Mesenchymal stem cell (in vitro differentiated cells and primary cell): ENCODE results near the gene EEFSEC.

ENCODE experiments used
- DNase-seq: peaks from one replicate; pipeline ENCODE4 v3.0.0-alpha.2; 2013
- H2AFZ ChIP-seq: one replicate; pipeline ENCODE4 v1.6.1; 2013; ENCODE audit warnings: low read depth, mild to moderate bottlenecking, control low read depth, inconsistent platforms, low read length, moderate library complexity
- H2AK5ac ChIP-seq: 2 replicates; pipeline ENCODE4 v1.6.1; 2013; ENCODE audit warnings: low read length, moderate library complexity, mild to moderate bottlenecking, inconsistent platforms; ENCODE audit not compliant: severe bottlenecking
- H2BK120ac ChIP-seq: one replicate; pipeline ENCODE4 v1.6.1; 2013; ENCODE audit warnings: low read depth, mild to moderate bottlenecking, inconsistent platforms, low read length, moderate library complexity
- H2BK12ac ChIP-seq, 2 experiments: one replicate each; pipeline ENCODE4 v1.6.1; 2013; ENCODE audit warnings: inconsistent platforms in 2 of 2, low read length in 2 of 2, mild to moderate bottlenecking in 2 of 2, moderate library complexity in 2 of 2, control low read depth in 1 of 2
- H2BK15ac ChIP-seq: one replicate; pipeline ENCODE4 v1.6.1; 2013; ENCODE audit warnings: mild to moderate bottlenecking, low read depth, inconsistent platforms; ENCODE audit not compliant: poor library complexity, severe bottlenecking
- H2BK5ac ChIP-seq: 2 replicates; pipeline ENCODE4 v1.6.1; 2013; ENCODE audit warnings: low read depth, mild to moderate bottlenecking, low read length, control low read depth, inconsistent platforms; ENCODE audit not compliant: poor library complexity, severe bottlenecking
- H3K14ac ChIP-seq, 2 experiments: one replicate each; pipeline ENCODE4 v1.6.1; 2013; ENCODE audit warnings: inconsistent platforms in 2 of 2, low read length in 2 of 2, control low read depth in 1 of 2, mild to moderate bottlenecking in 1 of 2, moderate library complexity in 1 of 2
- H3K18ac ChIP-seq, 2 experiments: one replicate each; pipeline ENCODE4 v1.6.1; 2013; ENCODE audit warnings: inconsistent platforms in 2 of 2, low read length in 2 of 2, control low read depth in 1 of 2, low read depth in 1 of 2, mild to moderate bottlenecking in 1 of 2
- H3K23ac ChIP-seq, 2 experiments: one replicate each; pipeline ENCODE4 v1.6.1; 2013; ENCODE audit warnings: inconsistent platforms in 2 of 2, low read length in 2 of 2, mild to moderate bottlenecking in 2 of 2, moderate library complexity in 2 of 2, control low read depth in 1 of 2
- H3K27ac ChIP-seq: 2 replicates; pipeline ENCODE4 v1.5.1; 2013; ENCODE audit warnings: mild to moderate bottlenecking, moderate library complexity, low read length, control low read depth, inconsistent platforms; ENCODE audit not compliant: poor library complexity, severe bottlenecking
- H3K27me3 ChIP-seq, 2 experiments: 2 replicates each; pipeline versions ENCODE4 v1.6.1 to v1.7.0; 2013; ENCODE audit warnings: low read length in 2 of 2, mild to moderate bottlenecking in 2 of 2, moderate library complexity in 2 of 2, control low read depth in 1 of 2, inconsistent platforms in 1 of 2; ENCODE audit not compliant: control insufficient read depth in 1 of 2, insufficient read depth in 1 of 2
- H3K36me3 ChIP-seq, 2 experiments: 2 replicates each; pipeline versions ENCODE4 v1.6.1 to v1.7.0; 2013; ENCODE audit warnings: low read length in 2 of 2, control low read depth in 1 of 2, inconsistent platforms in 1 of 2, low read depth in 1 of 2, mild to moderate bottlenecking in 1 of 2; ENCODE audit not compliant: insufficient read depth in 2 of 2, control insufficient read depth in 1 of 2
- H3K4ac ChIP-seq, 2 experiments: one replicate each; pipeline ENCODE4 v1.6.1; 2013; ENCODE audit warnings: inconsistent platforms in 2 of 2, low read length in 2 of 2, mild to moderate bottlenecking in 2 of 2, moderate library complexity in 2 of 2, control low read depth in 1 of 2, low read depth in 1 of 2
- H3K4me1 ChIP-seq: 2 replicates; pipeline ENCODE4 v1.6.1; 2013; ENCODE audit warnings: low read depth, low read length, control low read depth; ENCODE audit not compliant: control insufficient read depth, insufficient read depth
- H3K4me2 ChIP-seq: 2 replicates; pipeline ENCODE4 v1.6.1; 2013; ENCODE audit warnings: low read length, mild to moderate bottlenecking, inconsistent platforms; ENCODE audit not compliant: poor library complexity, severe bottlenecking
- H3K4me3 ChIP-seq, 2 experiments: 2 replicates each; pipeline versions ENCODE4 v1.5.1 to v1.7.0; 2013; ENCODE audit warnings: low read length in 2 of 2, mild to moderate bottlenecking in 2 of 2, control low read depth in 1 of 2, low read depth in 1 of 2; ENCODE audit not compliant: insufficient read depth in 1 of 2
- H3K79me1 ChIP-seq: replicated peaks from 2 replicates; pipeline ENCODE4 v1.6.1; 2013; ENCODE audit warnings: mild to moderate bottlenecking, control low read depth, low read length, inconsistent platforms; ENCODE audit not compliant: poor library complexity, severe bottlenecking
- H3K9ac ChIP-seq: 2 replicates; pipeline ENCODE4 v1.7.0; 2013; ENCODE audit warnings: mild to moderate bottlenecking, low read length, moderate library complexity
- H3K9me3 ChIP-seq: 2 replicates; pipeline ENCODE4 v1.7.0; 2013; ENCODE audit warnings: mild to moderate bottlenecking, low read length; ENCODE audit not compliant: control insufficient read depth
- H4K8ac ChIP-seq: one replicate; pipeline ENCODE4 v1.6.1; 2013; ENCODE audit warnings: inconsistent platforms, mild to moderate bottlenecking, low read length, moderate library complexity
- H4K91ac ChIP-seq: one replicate; pipeline ENCODE4 v1.6.1; 2013; ENCODE audit warnings: mild to moderate bottlenecking, low read length, inconsistent platforms
- WGBS: methylation state at CpG from one replicate; pipeline ENCODE4 v1.1.7; 2013; ENCODE audit warnings: mixed read lengths; 5-methylcytosine and 5-hydroxymethylcytosine counted together

The EEFSEC gene

DNA sequence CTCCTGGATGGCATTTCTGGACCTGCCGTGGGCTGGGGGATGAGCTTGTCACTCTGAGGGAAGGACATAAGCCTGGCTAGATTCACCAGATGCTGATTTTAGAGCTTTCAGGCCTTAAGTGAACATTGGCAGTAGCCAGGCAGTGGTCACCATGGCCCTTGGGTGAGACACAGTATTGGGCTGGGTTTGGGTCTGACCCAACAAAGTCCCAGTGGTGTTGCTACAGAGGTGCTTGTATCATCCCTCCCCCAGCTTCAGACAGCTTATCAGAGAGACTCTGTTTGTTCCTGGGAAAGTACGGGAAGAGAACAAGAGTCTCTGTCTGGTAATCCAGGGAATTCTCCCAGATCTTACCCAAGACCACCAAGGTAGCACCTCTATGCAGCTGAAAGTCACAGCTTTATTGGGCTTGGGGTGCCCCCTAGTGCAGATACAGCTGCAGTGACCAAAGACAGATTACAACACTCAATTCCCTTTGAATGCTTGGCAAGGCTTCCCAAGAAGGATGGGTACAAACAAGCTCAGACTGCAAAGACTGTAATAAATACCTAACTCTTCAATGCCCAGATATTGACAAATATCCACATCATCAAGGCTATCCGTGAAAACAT, 19.9 kb upstream of the EEFSEC start:
- H3K27ac ChIP-seq: no peak overlapping the region
- no peaks in the 10 kb centered on the region for H3K4me1 ChIP-seq
- no peak overlapping the region for H3K23ac ChIP-seq
- H2BK12ac ChIP-seq: no peak overlapping the region
- H4K91ac ChIP-seq: no peak overlapping the region
- WGBS: 44% methylated on average over 3 of the region's 3 CpGs
- no peak overlapping the region for H3K14ac ChIP-seq
- no peaks in the 10 kb centered on the region for H3K9me3 ChIP-seq
- H3K9ac ChIP-seq: no peak overlapping the region
- H3K79me1 ChIP-seq: no peaks in the 10 kb centered on the region
- H3K36me3 ChIP-seq: no peaks in the 10 kb centered on the region
- H3K4ac ChIP-seq: no peak overlapping the region
- H3K18ac ChIP-seq: no peak overlapping the region
- H3K27me3 ChIP-seq: no peaks in the 10 kb centered on the region
- H2BK120ac ChIP-seq: no peak overlapping the region
- H2BK15ac ChIP-seq: no peak overlapping the region
- H4K8ac ChIP-seq: no peak overlapping the region
- no peak overlapping the region for H3K4me3 ChIP-seq
- no peak overlapping the region for H2AFZ ChIP-seq
- H2AK5ac ChIP-seq: no peak overlapping the region
- DNase-seq: peak; percentile 77
- H3K4me2 ChIP-seq: no peak overlapping the region
- no peak overlapping the region for H2BK5ac ChIP-seq

DNA sequence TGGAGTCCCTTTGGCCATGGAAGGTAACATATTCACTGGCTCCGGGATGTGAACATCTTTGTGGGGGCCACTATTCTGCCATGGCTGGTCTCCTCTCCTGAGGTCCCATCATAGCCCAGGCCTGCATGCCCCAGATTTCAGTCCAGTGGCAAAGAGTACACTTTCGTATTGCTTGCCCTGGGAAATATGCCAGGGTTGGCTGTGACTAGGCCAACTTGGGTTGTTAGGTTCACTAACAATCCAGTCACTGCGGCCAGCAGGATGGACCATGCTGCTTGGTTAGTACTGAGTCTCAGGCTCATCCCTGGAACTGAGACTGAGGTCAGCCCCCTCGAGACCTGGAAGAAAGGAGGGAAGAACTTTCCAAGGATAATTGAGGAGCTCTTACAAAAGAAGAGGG, 9.8 kb upstream of the EEFSEC start:
- H2BK15ac ChIP-seq: no peak overlapping the region
- peaks cover 2% of the 10 kb centered on the region for H3K4me1 ChIP-seq

DNA sequence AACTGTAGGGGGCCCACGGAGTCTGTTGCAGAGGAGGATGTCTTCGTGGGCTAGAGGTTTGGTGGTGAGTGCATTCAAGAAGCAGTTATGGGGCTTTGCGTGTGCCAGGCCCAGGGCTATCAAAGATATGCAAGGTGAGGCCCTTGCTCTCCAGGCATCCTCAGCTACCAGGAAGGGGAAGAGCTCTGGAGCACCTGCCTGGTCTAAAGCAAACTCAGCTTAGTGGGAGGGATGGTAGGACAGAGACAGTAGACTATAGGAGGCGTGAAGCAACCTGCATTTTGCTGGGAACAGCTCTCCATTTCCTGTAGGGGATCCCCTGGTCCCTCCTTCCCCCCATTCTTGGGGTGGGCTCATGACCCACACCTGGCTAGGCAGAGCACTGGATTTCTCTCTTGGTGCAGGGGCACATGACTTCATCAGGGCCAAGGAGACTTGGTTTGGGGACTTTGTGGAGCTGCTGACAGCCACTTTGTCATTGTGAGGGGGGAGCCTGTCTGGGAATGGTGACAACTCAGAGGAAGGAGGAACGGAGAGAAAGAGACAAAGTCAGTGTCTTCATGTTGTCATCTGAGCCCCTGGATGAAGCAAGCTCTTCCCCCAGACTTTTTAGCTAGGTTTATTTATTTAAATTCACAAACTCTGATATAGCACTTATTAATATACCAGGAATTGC, 8.6 kb upstream of the EEFSEC start:
- H3K23ac ChIP-seq: no peak overlapping the region
- H3K4me2 ChIP-seq: no peak overlapping the region
- 74% methylated on average over 4 of the region's 5 CpGs for WGBS
- H3K27me3 ChIP-seq: peaks cover 0 to 29% of the 10 kb centered on the region in 2 experiments
- no peaks in the 10 kb centered on the region for H3K9me3 ChIP-seq
- H3K9ac ChIP-seq: no peak overlapping the region
- no peak overlapping the region for H4K8ac ChIP-seq
- H3K79me1 ChIP-seq: no peaks in the 10 kb centered on the region
- peaks cover 0 to 5% of the 10 kb centered on the region in 2 experiments for H3K36me3 ChIP-seq
- H3K4me1 ChIP-seq: peaks cover 2% of the 10 kb centered on the region
- no peak overlapping the region for H2AK5ac ChIP-seq
- no peak overlapping the region for H2AFZ ChIP-seq
- H2BK120ac ChIP-seq: no peak overlapping the region
- H2BK12ac ChIP-seq: no peak overlapping the region
- no peak overlapping the region for H2BK5ac ChIP-seq
- DNase-seq: no peak
- H2BK15ac ChIP-seq: no peak overlapping the region
- H4K91ac ChIP-seq: no peak overlapping the region
- no peak overlapping the region for H3K27ac ChIP-seq
- no peak overlapping the region for H3K14ac ChIP-seq
- no peak overlapping the region for H3K4me3 ChIP-seq
- no peak overlapping the region for H3K18ac ChIP-seq
- no peak overlapping the region for H3K4ac ChIP-seq

More for the DNA sequence above, 9.8 kb upstream of the EEFSEC start:
- Histone ChIP-seq H3K4ac (no peak overlapping the region), H3K4me2 (no peak overlapping the region), H2AFZ (no peak overlapping the region), H3K27ac (no peak overlapping the region), H2BK12ac (no peak overlapping the region), H2AK5ac (no peak overlapping the region), H3K36me3 (peaks cover 0 to 5% of the 10 kb centered on the region in 2 experiments), H2BK120ac (no peak overlapping the region), H3K9me3 (no peaks in the 10 kb centered on the region), H3K9ac (no peak overlapping the region), H3K23ac (no peak overlapping the region), H4K91ac (no peak overlapping the region), H3K4me3 (no peak overlapping the region), H3K18ac (no peak overlapping the region), H4K8ac (no peak overlapping the region), H2BK5ac (no peak overlapping the region), H3K14ac (no peak overlapping the region), H3K79me1 (no peaks in the 10 kb centered on the region), H3K27me3 (peaks cover 0 to 27% of the 10 kb centered on the region in 2 experiments)
- no peak for DNase-seq
- WGBS: 91% methylated on average over 4 of the region's 4 CpGs

DNA sequence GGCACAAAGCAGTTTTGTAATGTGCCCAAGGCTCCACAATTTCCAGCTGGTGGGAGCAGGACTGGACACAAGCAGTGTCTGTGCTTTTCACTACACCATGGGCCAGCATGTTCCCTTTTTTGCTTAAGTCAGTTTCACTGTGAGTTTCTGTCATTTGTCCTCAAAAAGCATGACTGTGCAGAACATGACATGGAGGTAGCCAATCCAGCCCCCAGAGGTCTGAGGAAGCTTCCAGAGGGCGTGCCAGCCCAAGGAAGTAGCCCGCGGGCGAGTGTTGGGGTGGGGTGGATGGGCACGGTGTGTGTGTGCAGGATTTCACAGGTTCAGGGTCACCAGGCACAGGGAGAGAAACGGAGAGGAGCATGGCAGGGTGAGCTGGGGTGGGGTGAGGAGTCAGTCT, 8.0 kb upstream of the EEFSEC start:
- H3K4me2 ChIP-seq: no peak overlapping the region

More for the DNA sequence above, 8.0 kb upstream of the EEFSEC start:
- H3K4me1 ChIP-seq: peaks cover 2% of the 10 kb centered on the region
- no peak overlapping the region for H3K9ac ChIP-seq
- no peak overlapping the region for H3K4me3 ChIP-seq
- H4K8ac ChIP-seq: no peak overlapping the region
- H4K91ac ChIP-seq: no peak overlapping the region
- H2BK120ac ChIP-seq: no peak overlapping the region
- H3K18ac ChIP-seq: no peak overlapping the region
- WGBS: 77% methylated on average over 5 of the region's 6 CpGs
- H2BK15ac ChIP-seq: no peak overlapping the region
- no peak overlapping the region for H3K14ac ChIP-seq
- H3K9me3 ChIP-seq: no peaks in the 10 kb centered on the region
- peaks cover 0 to 5% of the 10 kb centered on the region in 2 experiments for H3K36me3 ChIP-seq
- no peak overlapping the region for H3K23ac ChIP-seq
- no peak overlapping the region for H2AK5ac ChIP-seq
- H3K27me3 ChIP-seq: peaks cover 0 to 27% of the 10 kb centered on the region in 2 experiments
- H2BK12ac ChIP-seq: no peak overlapping the region
- H3K79me1 ChIP-seq: no peaks in the 10 kb centered on the region
- no peak overlapping the region for H3K27ac ChIP-seq
- H2BK5ac ChIP-seq: no peak overlapping the region
- H2AFZ ChIP-seq: no peak overlapping the region
- no peak for DNase-seq
- H3K4ac ChIP-seq: no peak overlapping the region
